KMS-11 (cell line): Measurements from ENCODE around the gene LPIN2.

ENCODE experiments used
- H2AFZ ChIP-seq: fragments of 200-600 bp; sonication (generic); 2 replicates; pipeline ENCODE4 v1.6.1; 2016; ENCODE audit warnings: antibody characterized with exemption, mixed run types, low read depth
- H3K27ac ChIP-seq: fragments of 200-600 bp; sonication (generic); 2 replicates; pipeline ENCODE4 v1.6.1; 2016; ENCODE audit warnings: mild to moderate bottlenecking, mixed run types
- H3K27me3 ChIP-seq: fragments of 200-600 bp; sonication (generic); 2 replicates; pipeline ENCODE4 v1.6.1; 2017; ENCODE audit warnings: mild to moderate bottlenecking, low read depth, mixed run types, moderate library complexity; ENCODE audit not compliant: insufficient read depth
- H3K36me3 ChIP-seq: fragments of 200-600 bp; sonication (generic); 2 replicates; pipeline ENCODE4 v1.6.1; 2017; ENCODE audit warnings: mild to moderate bottlenecking, mixed run types; ENCODE audit not compliant: insufficient read depth
- H3K4me1 ChIP-seq: fragments of 200-600 bp; sonication (generic); 2 replicates; pipeline ENCODE4 v1.6.1; 2016; ENCODE audit warnings: mild to moderate bottlenecking, low read depth, mixed run types; ENCODE audit not compliant: poor library complexity, severe bottlenecking
- H3K4me2 ChIP-seq: fragments of 200-600 bp; sonication (generic); 2 replicates; pipeline ENCODE4 v1.7.0; 2016; ENCODE audit warnings: mild to moderate bottlenecking, mixed run types
- H3K4me3 ChIP-seq: fragments of 200-600 bp; sonication (generic); IDR thresholded peaks from 2 replicates; pipeline ENCODE4 v1.6.1; 2017; ENCODE audit warnings: low read depth, low read length, mixed read lengths; ENCODE audit not compliant: insufficient read depth
- H3K79me2 ChIP-seq: fragments of 200-600 bp; sonication (generic); 2 replicates; pipeline ENCODE4 v1.6.1; 2016; ENCODE audit warnings: low read depth, mixed run types; ENCODE audit not compliant: insufficient read depth
- H3K9ac ChIP-seq: fragments of 200-600 bp; sonication (generic); 2 replicates; pipeline ENCODE4 v1.6.1; 2016; ENCODE audit warnings: mild to moderate bottlenecking, mixed run types
- H4K20me1 ChIP-seq: fragments of 200-600 bp; sonication (generic); 2 replicates; pipeline ENCODE4 v1.6.1; 2016; ENCODE audit warnings: mild to moderate bottlenecking, mixed run types; ENCODE audit not compliant: insufficient read depth
- CTCF ChIP-seq: fragments of 200-600 bp; sonication (generic); conservative IDR thresholded peaks from 2 replicates; pipeline ENCODE4 v1.6.1; 2017; ENCODE audit warnings: low read depth, mild to moderate bottlenecking, antibody characterized with exemption, low read length, moderate library complexity, mixed read lengths

The LPIN2 gene

GRCh38 chr18:2974731-2975130 lies 38.2 kb downstream of the LPIN2 start:
- Histone ChIP-seq H3K4me2 (no peak overlapping the region), H3K27me3 (no peaks in the 10 kb centered on the region)
- TF ChIP-seq CTCF = no peak

GRCh38 chr18:2971741-2972552 lies 41.0 kb downstream of the LPIN2 start:
- Histone ChIP-seq H3K4me3 (no peak overlapping the region), H3K79me2 (peaks cover 4% of the 10 kb centered on the region; the same call in 1 of the 2 replicates), H4K20me1 (no peaks in the 10 kb centered on the region), H3K4me2 (no peak overlapping the region), H3K27me3 (no peaks in the 10 kb centered on the region), H3K9ac (no peak overlapping the region), H3K4me1 (no peaks in the 10 kb centered on the region), H2AFZ (no peak overlapping the region), H3K27ac (no peak overlapping the region), H3K36me3 (no peaks in the 10 kb centered on the region)
- TF ChIP-seq CTCF = no peak

More at GRCh38 chr18:2974731-2975130, 38.2 kb downstream of the LPIN2 start:
- H3K9ac ChIP-seq = no peak overlapping the region
- no peak overlapping the region for H2AFZ ChIP-seq
- H3K36me3 ChIP-seq = no peaks in the 10 kb centered on the region
- no peaks in the 10 kb centered on the region for H4K20me1 ChIP-seq
- H3K4me3 ChIP-seq = no peak overlapping the region
- peaks cover under 1% of the 10 kb centered on the region; the same call in 1 of the 2 replicates for H3K79me2 ChIP-seq
- H3K4me1 ChIP-seq = peaks cover 27% of the 10 kb centered on the region
- H3K27ac ChIP-seq = no peak overlapping the region

GRCh38 chr18:2970772-2971659 lies 41.9 kb downstream of the LPIN2 start:
- H3K4me1 ChIP-seq = no peaks in the 10 kb centered on the region

More at GRCh38 chr18:2970772-2971659, 41.9 kb downstream of the LPIN2 start:
- Histone ChIP-seq H4K20me1 (no peaks in the 10 kb centered on the region), H3K79me2 (peaks cover 4% of the 10 kb centered on the region; the same call in 1 of the 2 replicates), H3K27me3 (no peaks in the 10 kb centered on the region), H3K27ac (no peak overlapping the region), H3K36me3 (no peaks in the 10 kb centered on the region), H3K4me3 (no peak overlapping the region), H3K4me2 (no peak overlapping the region), H3K9ac (no peak overlapping the region), H2AFZ (no peak overlapping the region)
- no peak for TF ChIP-seq CTCF
